GM04504 (cell line): ENCODE data around the gene ADD1.

Experiments used
- DNase-seq: peaks from one replicate; pipeline ENCODE4 v3.0.0-alpha.2; 2012; ENCODE audit warnings: low read depth

The ADD1 gene

GRCh38 chr4:2835978-2836377 is 7.7 kb upstream of the ADD1 start:
- DNase-seq = no peak

GRCh38 chr4:2836391-2836859 is 7.2 kb upstream of the ADD1 start:
- DNase-seq = no peak

- DNase-seq = no peak
Observed at GRCh38 chr4:2837110-2837903, 6.3 kb upstream of the ADD1 start.

GRCh38 chr4:2837904-2838496 is 5.6 kb upstream of the ADD1 start:
- DNase-seq = no peak

GRCh38 chr4:2839060-2839459 is 4.6 kb upstream of the ADD1 start:
- DNase-seq = no peak

- no peak for DNase-seq
Observed at GRCh38 chr4:2842687-2843262, 869 bp upstream of the ADD1 start.

- no peak for DNase-seq
Observed at GRCh38 chr4:2843941-2844584, 419 bp downstream of the ADD1 start.

- no peak for DNase-seq
Observed at GRCh38 chr4:2846172-2846571, 2.5 kb downstream of the ADD1 start.

GRCh38 chr4:2847302-2847871 is 3.7 kb downstream of the ADD1 start:
- no peak for DNase-seq

- DNase-seq = no peak
Observed at GRCh38 chr4:2848449-2848848, 4.8 kb downstream of the ADD1 start.

- DNase-seq = no peak
Observed at GRCh38 chr4:2849267-2850152, 5.9 kb downstream of the ADD1 start.

- no peak for DNase-seq
Observed at GRCh38 chr4:2850966-2851798, 7.5 kb downstream of the ADD1 start.

- no peak for DNase-seq
Observed at GRCh38 chr4:2852481-2852921, 8.9 kb downstream of the ADD1 start.

GRCh38 chr4:2855584-2855983 is 11.9 kb downstream of the ADD1 start:
- no peak for DNase-seq

GRCh38 chr4:2856266-2856665 is 12.6 kb downstream of the ADD1 start:
- no peak for DNase-seq

- DNase-seq = no peak
Observed at GRCh38 chr4:2857349-2857927, 13.8 kb downstream of the ADD1 start.

GRCh38 chr4:2858451-2859217 is 15.0 kb downstream of the ADD1 start:
- no peak for DNase-seq

- no peak for DNase-seq
Observed at GRCh38 chr4:2859514-2859913, 15.9 kb downstream of the ADD1 start.
